DND-41 (cell line): ENCODE results near the gene SIGLEC7.

Experiments
- EZH2 ChIP-seq: IDR thresholded peaks from 3 replicates; pipeline ENCODE4 v1.6.1; 2012; ENCODE audit warnings: borderline replicate concordance, low read depth, mild to moderate bottlenecking, moderate library complexity, low read length, inconsistent platforms; ENCODE audit not compliant: severe bottlenecking
- TF ChIP-seq, protein P1 (sequence below): IDR thresholded peaks from 2 replicates; pipeline ENCODE4 v1.5.1; 2012; ENCODE audit warnings: borderline replicate concordance, low read length, moderate library complexity, mild to moderate bottlenecking; ENCODE audit not compliant: poor library complexity, severe bottlenecking; ENCODE audit errors: extremely low read depth

DNA sequence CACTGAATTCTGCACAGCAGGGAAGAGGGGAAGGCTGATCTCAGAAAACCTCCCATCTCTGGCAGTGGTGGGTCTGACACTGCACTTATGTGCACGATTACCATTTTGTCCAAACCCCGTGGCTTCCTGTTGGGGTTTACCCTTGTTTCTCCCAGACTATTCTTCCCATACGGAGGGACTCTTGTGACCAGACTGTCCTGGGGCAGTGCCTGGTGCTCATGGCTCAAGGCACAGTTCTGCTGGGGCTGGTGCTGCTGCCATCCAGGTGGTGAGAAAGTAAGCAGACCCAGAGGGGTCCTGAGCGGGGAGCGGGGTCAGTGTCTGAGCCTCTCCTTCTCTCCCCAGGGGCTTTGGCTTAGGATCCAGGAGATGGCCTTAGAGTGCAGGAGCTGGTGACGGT, 22.5 kb upstream of the SIGLEC7 start:
- TF ChIP-seq, protein P1, sequence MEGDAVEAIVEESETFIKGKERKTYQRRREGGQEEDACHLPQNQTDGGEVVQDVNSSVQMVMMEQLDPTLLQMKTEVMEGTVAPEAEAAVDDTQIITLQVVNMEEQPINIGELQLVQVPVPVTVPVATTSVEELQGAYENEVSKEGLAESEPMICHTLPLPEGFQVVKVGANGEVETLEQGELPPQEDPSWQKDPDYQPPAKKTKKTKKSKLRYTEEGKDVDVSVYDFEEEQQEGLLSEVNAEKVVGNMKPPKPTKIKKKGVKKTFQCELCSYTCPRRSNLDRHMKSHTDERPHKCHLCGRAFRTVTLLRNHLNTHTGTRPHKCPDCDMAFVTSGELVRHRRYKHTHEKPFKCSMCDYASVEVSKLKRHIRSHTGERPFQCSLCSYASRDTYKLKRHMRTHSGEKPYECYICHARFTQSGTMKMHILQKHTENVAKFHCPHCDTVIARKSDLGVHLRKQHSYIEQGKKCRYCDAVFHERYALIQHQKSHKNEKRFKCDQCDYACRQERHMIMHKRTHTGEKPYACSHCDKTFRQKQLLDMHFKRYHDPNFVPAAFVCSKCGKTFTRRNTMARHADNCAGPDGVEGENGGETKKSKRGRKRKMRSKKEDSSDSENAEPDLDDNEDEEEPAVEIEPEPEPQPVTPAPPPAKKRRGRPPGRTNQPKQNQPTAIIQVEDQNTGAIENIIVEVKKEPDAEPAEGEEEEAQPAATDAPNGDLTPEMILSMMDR = no peak
- no peak for TF ChIP-seq EZH2
